GM06990 (cell line): ENCODE measurements around the gene GSK3A.

ENCODE experiments used
- DNase-seq: peaks from one replicate; pipeline ENCODE4 v3.0.0-alpha.2; 2011; ENCODE audit not compliant: insufficient read length; ENCODE audit errors: extremely low read depth
- H3K27me3 ChIP-seq: replicated peaks from 2 replicates; pipeline ENCODE4 v1.6.0; 2011; ENCODE audit warnings: low read length; ENCODE audit not compliant: control insufficient read depth, insufficient read depth
- H3K36me3 ChIP-seq: 2 replicates; pipeline ENCODE4 v1.5.1; 2011; ENCODE audit warnings: low read length; ENCODE audit not compliant: control insufficient read depth, insufficient read depth
- H3K4me3 ChIP-seq: replicated peaks from 2 replicates; pipeline ENCODE4 v1.5.1; 2011; ENCODE audit warnings: low read depth, mild to moderate bottlenecking, control low read depth, low read length
- CTCF ChIP-seq: IDR thresholded peaks from 2 replicates; pipeline ENCODE4 v1.5.1; 2011; ENCODE audit warnings: low read length, control low read depth, mild to moderate bottlenecking, inconsistent platforms; ENCODE audit not compliant: insufficient read depth, poor library complexity, severe bottlenecking

GSK3A gene

GRCh38 chr19:42275517-42275916, 33.1 kb upstream of the GSK3A start:
- no peak for DNase-seq
- Histone ChIP-seq H3K27me3 (no peaks in the 10 kb centered on the region), H3K4me3 (no peak overlapping the region), H3K36me3 (peaks cover 27% of the 10 kb centered on the region)
- TF ChIP-seq CTCF = no peak

GRCh38 chr19:42275103-42275502, 32.7 kb upstream of the GSK3A start:
- no peaks in the 10 kb centered on the region for H3K27me3 ChIP-seq
- no peak for TF ChIP-seq CTCF
- peaks cover 27% of the 10 kb centered on the region for H3K36me3 ChIP-seq
- peak; percentile 5 for DNase-seq
- H3K4me3 ChIP-seq = no peak overlapping the region

GRCh38 chr19:42274065-42274682, 31.8 kb upstream of the GSK3A start:
- H3K36me3 ChIP-seq = peaks cover 27% of the 10 kb centered on the region

GRCh38 chr19:42273407-42274064, 31.1 kb upstream of the GSK3A start:
- H3K36me3 ChIP-seq = peaks cover 27% of the 10 kb centered on the region
- no peak overlapping the region for H3K4me3 ChIP-seq
- DNase-seq = peak; percentile 9
- TF ChIP-seq CTCF = no peak
- H3K27me3 ChIP-seq = no peaks in the 10 kb centered on the region

More at GRCh38 chr19:42274065-42274682, 31.8 kb upstream of the GSK3A start:
- TF ChIP-seq CTCF = no peak
- DNase-seq = peak; percentile 4
- no peaks in the 10 kb centered on the region for H3K27me3 ChIP-seq
- no peak overlapping the region for H3K4me3 ChIP-seq

- no peak overlapping the region for H3K4me3 ChIP-seq
- TF ChIP-seq CTCF = no peak
- no peaks in the 10 kb centered on the region for H3K27me3 ChIP-seq
- peaks cover 27% of the 10 kb centered on the region for H3K36me3 ChIP-seq
- peak; percentile 12 for DNase-seq
These were observed 30.6 kb upstream of the GSK3A start for GRCh38 chr19:42272989-42273406.
